GM19238 (cell line): Measurements from ENCODE around the gene GSE1.

ENCODE experiments used
- DNase-seq: peaks from one replicate; pipeline ENCODE4 v3.0.0; 2011; ENCODE audit warnings: low spot score; ENCODE audit not compliant: insufficient read length

The GSE1 gene

GRCh38 chr16:85645021-85645589 is 32.0 kb downstream of the GSE1 start:
- DNase-seq, result no peak

- DNase-seq, result no peak
Measured at GRCh38 chr16:85646358-85646907, 33.3 kb downstream of the GSE1 start.

- no peak for DNase-seq
Measured at GRCh38 chr16:85646976-85647375, 33.9 kb downstream of the GSE1 start.

GRCh38 chr16:85648070-85648714 is 35.1 kb downstream of the GSE1 start:
- no peak for DNase-seq

GRCh38 chr16:85648805-85649204 is 35.7 kb downstream of the GSE1 start:
- no peak for DNase-seq

- DNase-seq, result no peak
Measured at GRCh38 chr16:85649411-85650134, 36.5 kb downstream of the GSE1 start.

GRCh38 chr16:85650135-85650843 is 37.2 kb downstream of the GSE1 start:
- DNase-seq, result no peak

GRCh38 chr16:85650844-85651628 is 37.9 kb downstream of the GSE1 start:
- DNase-seq, result no peak

- no peak for DNase-seq
Measured at GRCh38 chr16:85651629-85652430, 38.7 kb downstream of the GSE1 start.

- no peak for DNase-seq
Measured at GRCh38 chr16:85652431-85653221, 39.5 kb downstream of the GSE1 start.

- DNase-seq, result no peak
Measured at GRCh38 chr16:85653290-85653891, 40.3 kb downstream of the GSE1 start.

- DNase-seq, result no peak
Measured at GRCh38 chr16:85654251-85655095, 41.4 kb downstream of the GSE1 start.

- no peak for DNase-seq
Measured at GRCh38 chr16:85655216-85656129, 42.4 kb downstream of the GSE1 start.

GRCh38 chr16:85656351-85657266 is 43.5 kb downstream of the GSE1 start:
- DNase-seq, result no peak

- no peak for DNase-seq
Measured at GRCh38 chr16:85657267-85657650, 44.1 kb downstream of the GSE1 start.

- DNase-seq, result no peak
Measured at GRCh38 chr16:85657996-85658395, 44.9 kb downstream of the GSE1 start.
